Progenitor cell of endocrine pancreas (in vitro differentiated cells): Measurements from ENCODE around the gene DECR2. TPM values are rescaled to one million over a fixed set of nuclear protein-coding genes. Genes with fewer than 3 reads are reported as not detected.
A peak's percentile ranks its signal among the peaks of the same experiment; 100 is the strongest.

Source experiments
- DNase-seq: peaks from one replicate; pipeline ENCODE4 v3.0.0; 2021; ENCODE audit warnings: low spot score; ENCODE audit not compliant: unreplicated experiment
- H3K27ac Mint-ChIP-seq: 2 replicates; pipeline ENCODE4 v1.8.0; 2021; ENCODE audit warnings: mild to moderate bottlenecking, moderate library complexity, mixed read lengths
- H3K27me3 Mint-ChIP-seq: 2 replicates; pipeline ENCODE4 v1.8.0; 2021; ENCODE audit warnings: mixed read lengths
- H3K36me3 Mint-ChIP-seq: 2 replicates; pipeline ENCODE4 v1.8.0; 2022; ENCODE audit warnings: mixed read lengths; ENCODE audit not compliant: insufficient read depth
- H3K4me1 Mint-ChIP-seq: 2 replicates; pipeline ENCODE4 v1.8.0; 2021; ENCODE audit warnings: low read depth, mixed read lengths
- H3K4me3 Mint-ChIP-seq: 2 replicates; pipeline ENCODE4 v1.8.0; 2021; ENCODE audit warnings: low read depth, mild to moderate bottlenecking, moderate library complexity, mixed read lengths
- H3K9me3 Mint-ChIP-seq: 2 replicates; pipeline ENCODE4 v1.8.0; 2021; ENCODE audit warnings: low read depth, mixed read lengths
- CTCF ChIP-seq: fragments of 200-600 bp; sonication (generic); IDR thresholded peaks from one replicate; pipeline ENCODE4 v1.5.0; 2021; ENCODE audit warnings: antibody characterized with exemption, mild to moderate bottlenecking; ENCODE audit not compliant: unreplicated experiment
- total RNA-seq: library from RNA; stranded (reverse); gene quantifications from 2 replicates; pipeline ENCODE4 v1.2.1, GENCODE V29; 2021

Gene DECR2
- total RNA-seq, 1 donor from 2014 or later, result 39.4 TPM

GRCh38 chr16:369866-370436 is 31.7 kb upstream of the DECR2 start:
- Mint-ChIP-seq H3K4me3 (peak overlapping the region; percentile 60), H3K36me3 (peaks cover 5% of the 10 kb centered on the region), H3K27me3 (no peaks in the 10 kb centered on the region), H3K9me3 (no peaks in the 10 kb centered on the region), H3K27ac (no peak overlapping the region), H3K4me1 (peaks cover 3% of the 10 kb centered on the region)
- DNase-seq, result no peak
- TF ChIP-seq CTCF, result no peak

GRCh38 chr16:370443-370842 is 31.2 kb upstream of the DECR2 start, which contains the start of gene MRPL28:
Gene MRPL28, minus strand, starts transcription at chr16:370538. Its CDS starts 320 bp downstream, at chr16:370218.
- no peaks in the 10 kb centered on the region for H3K27me3 Mint-ChIP-seq
- peak within 1 kb of the TSS; percentile 76 for H3K4me3 Mint-ChIP-seq
- H3K36me3 Mint-ChIP-seq, result peaks cover 5% of the 10 kb centered on the region
- H3K4me1 Mint-ChIP-seq, result peaks cover 3% of the 10 kb centered on the region
- no peak for TF ChIP-seq CTCF
- H3K27ac Mint-ChIP-seq, result peak within 1 kb of the TSS; percentile 93
- peak; percentile 81 for DNase-seq
- H3K9me3 Mint-ChIP-seq, result no peaks in the 10 kb centered on the region

GRCh38 chr16:370979-371514 is 30.6 kb upstream of the DECR2 start:
- H3K4me3 Mint-ChIP-seq, result peak overlapping the region; percentile 76
- H3K9me3 Mint-ChIP-seq, result no peaks in the 10 kb centered on the region
- DNase-seq, result no peak
- no peaks in the 10 kb centered on the region for H3K27me3 Mint-ChIP-seq
- H3K36me3 Mint-ChIP-seq, result peaks cover 5% of the 10 kb centered on the region
- peaks cover 3% of the 10 kb centered on the region for H3K4me1 Mint-ChIP-seq
- H3K27ac Mint-ChIP-seq, result no peak overlapping the region
- TF ChIP-seq CTCF, result no peak

GRCh38 chr16:371515-372301 is 30.0 kb upstream of the DECR2 start:
- TF ChIP-seq CTCF, result no peak
- Mint-ChIP-seq H3K9me3 (no peaks in the 10 kb centered on the region), H3K27me3 (no peaks in the 10 kb centered on the region), H3K4me1 (peaks cover 3% of the 10 kb centered on the region), H3K36me3 (peaks cover 5% of the 10 kb centered on the region), H3K4me3 (no peak overlapping the region), H3K27ac (peak overlapping the region; percentile 76)
- DNase-seq, result no peak

GRCh38 chr16:372302-372983 is 29.2 kb upstream of the DECR2 start:
- no peaks in the 10 kb centered on the region for H3K27me3 Mint-ChIP-seq
- TF ChIP-seq CTCF, result no peak
- peaks cover 3% of the 10 kb centered on the region for H3K4me1 Mint-ChIP-seq
- no peak overlapping the region for H3K4me3 Mint-ChIP-seq
- DNase-seq, result no peak
- H3K27ac Mint-ChIP-seq, result no peak overlapping the region
- H3K9me3 Mint-ChIP-seq, result no peaks in the 10 kb centered on the region
- peaks cover 3% of the 10 kb centered on the region for H3K36me3 Mint-ChIP-seq
